ENCODE data around the gene ZPBP2. TPM values are rescaled to one million over a fixed set of nuclear protein-coding genes. Genes with fewer than 3 reads are reported as not detected.

Gene ZPBP2
- total RNA-seq, 1 experiment from 2014 or later = not detected

DNA sequence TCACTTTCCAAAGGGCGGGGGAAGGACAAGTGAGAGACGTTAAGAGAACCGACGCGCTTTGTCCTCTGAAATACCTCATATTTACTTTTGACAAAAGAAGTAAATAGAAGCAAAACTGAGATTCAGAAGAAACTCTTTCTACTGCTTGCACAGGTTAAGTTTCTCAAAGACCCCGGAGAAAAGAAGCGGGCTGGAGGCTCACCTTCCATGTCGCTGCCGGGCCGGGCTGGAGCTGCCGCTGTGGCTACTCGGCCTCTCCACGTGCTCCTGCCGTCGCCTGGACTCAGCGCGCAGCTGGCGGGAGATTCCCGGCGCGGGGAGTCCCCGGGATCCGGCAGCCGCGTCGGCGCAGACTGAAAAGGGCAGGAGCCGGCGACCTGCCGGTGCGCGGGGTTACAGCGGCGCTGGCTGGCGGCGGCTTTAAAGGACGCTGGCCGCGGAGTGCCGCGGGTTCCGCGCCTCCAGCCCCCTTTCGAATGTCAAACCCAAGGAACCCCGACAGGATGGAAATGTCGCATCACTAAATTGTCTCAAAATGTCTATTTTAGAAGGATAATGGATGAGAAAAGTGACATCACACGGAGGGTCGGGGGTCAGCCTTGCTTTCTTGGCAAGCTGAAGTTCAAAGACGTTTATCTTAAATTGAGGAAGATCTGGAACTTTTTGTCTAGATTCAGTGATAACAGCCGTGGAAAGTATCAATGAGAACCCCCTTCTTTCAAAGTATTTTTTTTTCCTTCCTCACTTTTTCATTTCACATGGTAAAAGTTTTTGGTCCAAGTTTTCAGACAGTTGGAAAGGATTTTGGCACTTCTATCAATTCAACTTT is 3.9 kb upstream of the ZPBP2 start, which contains the start of gene IKZF3:
TSS of gene IKZF3 (minus strand) at position 395 of the 829 bp plus-strand sequence. CDS start at position 209, 186 bp downstream.
- in situ Hi-C loops (cut with HindIII; ENCODE audit: low pct_unique_long_range_greater_than_20kb, low sequenced_read_pairs) = no loop called here
- H3K27me3 ChIP-seq (ENCODE audit: control insufficient read depth, insufficient read depth, low read length) = peaks cover 40% of the 10 kb centered on the region

DNA sequence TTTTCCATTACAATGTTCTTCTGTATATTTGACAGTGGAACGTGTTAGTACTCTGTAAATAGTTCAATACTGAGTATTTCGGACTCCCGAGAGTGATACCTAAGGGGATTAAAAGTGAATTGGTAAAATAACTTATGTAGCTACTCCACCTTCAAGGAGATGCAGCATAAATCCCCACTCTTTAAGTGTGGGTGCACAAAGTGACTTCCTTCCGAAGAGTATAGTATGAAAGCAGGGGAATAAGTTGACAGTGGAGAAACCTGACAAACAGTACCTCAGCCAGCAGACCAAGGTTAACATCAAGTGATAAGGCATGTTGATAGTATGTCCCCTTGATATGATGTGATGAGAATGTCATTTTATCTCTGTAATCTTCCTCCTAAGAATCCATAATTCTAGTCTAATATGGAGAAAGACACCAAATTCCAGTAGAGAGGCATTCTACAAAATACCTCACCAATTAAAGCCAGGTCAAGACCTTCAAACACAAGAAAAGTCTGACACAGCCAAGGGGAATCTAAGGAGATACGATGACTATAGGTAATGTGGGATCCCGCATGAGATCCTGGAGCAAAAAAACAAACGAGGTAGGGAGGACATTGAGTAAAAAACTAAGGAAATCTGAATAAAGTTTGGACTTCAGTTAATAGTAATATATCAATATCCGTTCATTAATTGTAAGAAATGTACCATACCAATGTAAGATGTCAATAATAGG is 1.8 kb upstream of the ZPBP2 start:
- Histone ChIP-seq H3K27ac (ENCODE audit: low read length) (no peak overlapping the region), H3K9me3 (ENCODE audit: control insufficient read depth, insufficient read depth, low read depth, low read length) (no peaks in the 10 kb centered on the region), H3K27me3 (ENCODE audit: control insufficient read depth, insufficient read depth, low read length) (peaks cover 40% of the 10 kb centered on the region), H3K4me1 (ENCODE audit: control insufficient read depth, insufficient read depth, low read length) (peaks cover 6% of the 10 kb centered on the region), H3K4me3 (ENCODE audit: low read depth in 2 of 2, low read length in 2 of 2) (no peak overlapping the region), H3K36me3 (ENCODE audit: control insufficient read depth, insufficient read depth, low read length) (no peaks in the 10 kb centered on the region)
- DNase-seq (ENCODE audit: low read depth, low spot score) = no peak
- no peak for TF ChIP-seq SIN3A (IDR thresholded peaks at IDR 0.05; ENCODE audit: borderline replicate concordance, insufficient read depth, low read depth, low read length)
- no TSS peak for BruUV-seq (replicated peaks)
- ChIA-PET CTCF (no interaction called here), POLR2A (interaction anchor here (0.7 kb wide), 1 partner anchor 30 kb away, joined by 7 read pairs; no protein-coding TSS in a partner anchor)
- in situ Hi-C loops (cut with HindIII; ENCODE audit: low pct_unique_long_range_greater_than_20kb, low sequenced_read_pairs) = no loop called here
- no peak for ATAC-seq
- intact Hi-C loops (cut with micrococcal nuclease; ENCODE audit: unreplicated experiment) = no loop called here

More for the DNA sequence above, 3.9 kb upstream of the ZPBP2 start, which contains the start of gene IKZF3:
- POLR2A ChIA-PET = no interaction called here
- peak; percentile 99 for ATAC-seq
- peaks cover 6% of the 10 kb centered on the region for H3K4me1 ChIP-seq (ENCODE audit: control insufficient read depth, insufficient read depth, low read length)
- CTCF ChIA-PET = interaction anchor here (0.6 kb wide), 1 partner anchor 1440 kb away, joined by 4 read pairs; no protein-coding TSS in a partner anchor
- TF ChIP-seq TCF7L2 (IDR thresholded peaks at IDR 0.05; ENCODE audit: low read depth, low read length) = peak; percentile 82
- TF ChIP-seq SIN3A (IDR thresholded peaks at IDR 0.05; ENCODE audit: borderline replicate concordance, insufficient read depth, low read depth, low read length) = no peak
- TF ChIP-seq POLR2AphosphoS5 (IDR thresholded peaks at IDR 0.05; ENCODE audit: low read depth, low read length) = no peak
- TF ChIP-seq, protein P1, sequence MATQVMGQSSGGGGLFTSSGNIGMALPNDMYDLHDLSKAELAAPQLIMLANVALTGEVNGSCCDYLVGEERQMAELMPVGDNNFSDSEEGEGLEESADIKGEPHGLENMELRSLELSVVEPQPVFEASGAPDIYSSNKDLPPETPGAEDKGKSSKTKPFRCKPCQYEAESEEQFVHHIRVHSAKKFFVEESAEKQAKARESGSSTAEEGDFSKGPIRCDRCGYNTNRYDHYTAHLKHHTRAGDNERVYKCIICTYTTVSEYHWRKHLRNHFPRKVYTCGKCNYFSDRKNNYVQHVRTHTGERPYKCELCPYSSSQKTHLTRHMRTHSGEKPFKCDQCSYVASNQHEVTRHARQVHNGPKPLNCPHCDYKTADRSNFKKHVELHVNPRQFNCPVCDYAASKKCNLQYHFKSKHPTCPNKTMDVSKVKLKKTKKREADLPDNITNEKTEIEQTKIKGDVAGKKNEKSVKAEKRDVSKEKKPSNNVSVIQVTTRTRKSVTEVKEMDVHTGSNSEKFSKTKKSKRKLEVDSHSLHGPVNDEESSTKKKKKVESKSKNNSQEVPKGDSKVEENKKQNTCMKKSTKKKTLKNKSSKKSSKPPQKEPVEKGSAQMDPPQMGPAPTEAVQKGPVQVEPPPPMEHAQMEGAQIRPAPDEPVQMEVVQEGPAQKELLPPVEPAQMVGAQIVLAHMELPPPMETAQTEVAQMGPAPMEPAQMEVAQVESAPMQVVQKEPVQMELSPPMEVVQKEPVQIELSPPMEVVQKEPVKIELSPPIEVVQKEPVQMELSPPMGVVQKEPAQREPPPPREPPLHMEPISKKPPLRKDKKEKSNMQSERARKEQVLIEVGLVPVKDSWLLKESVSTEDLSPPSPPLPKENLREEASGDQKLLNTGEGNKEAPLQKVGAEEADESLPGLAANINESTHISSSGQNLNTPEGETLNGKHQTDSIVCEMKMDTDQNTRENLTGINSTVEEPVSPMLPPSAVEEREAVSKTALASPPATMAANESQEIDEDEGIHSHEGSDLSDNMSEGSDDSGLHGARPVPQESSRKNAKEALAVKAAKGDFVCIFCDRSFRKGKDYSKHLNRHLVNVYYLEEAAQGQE (IDR thresholded peaks at IDR 0.05; ENCODE audit: insufficient read depth in 1 of 2, low read depth in 2 of 2, low read length in 1 of 2) = no peak
- TF ChIP-seq, protein P2, sequence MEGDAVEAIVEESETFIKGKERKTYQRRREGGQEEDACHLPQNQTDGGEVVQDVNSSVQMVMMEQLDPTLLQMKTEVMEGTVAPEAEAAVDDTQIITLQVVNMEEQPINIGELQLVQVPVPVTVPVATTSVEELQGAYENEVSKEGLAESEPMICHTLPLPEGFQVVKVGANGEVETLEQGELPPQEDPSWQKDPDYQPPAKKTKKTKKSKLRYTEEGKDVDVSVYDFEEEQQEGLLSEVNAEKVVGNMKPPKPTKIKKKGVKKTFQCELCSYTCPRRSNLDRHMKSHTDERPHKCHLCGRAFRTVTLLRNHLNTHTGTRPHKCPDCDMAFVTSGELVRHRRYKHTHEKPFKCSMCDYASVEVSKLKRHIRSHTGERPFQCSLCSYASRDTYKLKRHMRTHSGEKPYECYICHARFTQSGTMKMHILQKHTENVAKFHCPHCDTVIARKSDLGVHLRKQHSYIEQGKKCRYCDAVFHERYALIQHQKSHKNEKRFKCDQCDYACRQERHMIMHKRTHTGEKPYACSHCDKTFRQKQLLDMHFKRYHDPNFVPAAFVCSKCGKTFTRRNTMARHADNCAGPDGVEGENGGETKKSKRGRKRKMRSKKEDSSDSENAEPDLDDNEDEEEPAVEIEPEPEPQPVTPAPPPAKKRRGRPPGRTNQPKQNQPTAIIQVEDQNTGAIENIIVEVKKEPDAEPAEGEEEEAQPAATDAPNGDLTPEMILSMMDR (IDR thresholded peaks at IDR 0.05) = peak; percentile 70
- H3K27ac ChIP-seq (ENCODE audit: low read length) = no peak within 1 kb of the TSS
- peak within 1 kb of the TSS; percentile 26 to 29 for H3K4me3 ChIP-seq (ENCODE audit: low read depth in 2 of 2, low read length in 2 of 2)
- intact Hi-C loops (cut with micrococcal nuclease; ENCODE audit: unreplicated experiment) = no loop called here
- no peak for DNase-seq (ENCODE audit: low read depth, low spot score)
- no peaks in the 10 kb centered on the region for H3K36me3 ChIP-seq (ENCODE audit: control insufficient read depth, insufficient read depth, low read length)
- BruUV-seq (replicated peaks) = no TSS peak
- no peaks in the 10 kb centered on the region for H3K9me3 ChIP-seq (ENCODE audit: control insufficient read depth, insufficient read depth, low read depth, low read length)

All from Panc1 (cell line).